ENCODE results near the gene CDK5RAP2.

Gene CDK5RAP2

DNA sequence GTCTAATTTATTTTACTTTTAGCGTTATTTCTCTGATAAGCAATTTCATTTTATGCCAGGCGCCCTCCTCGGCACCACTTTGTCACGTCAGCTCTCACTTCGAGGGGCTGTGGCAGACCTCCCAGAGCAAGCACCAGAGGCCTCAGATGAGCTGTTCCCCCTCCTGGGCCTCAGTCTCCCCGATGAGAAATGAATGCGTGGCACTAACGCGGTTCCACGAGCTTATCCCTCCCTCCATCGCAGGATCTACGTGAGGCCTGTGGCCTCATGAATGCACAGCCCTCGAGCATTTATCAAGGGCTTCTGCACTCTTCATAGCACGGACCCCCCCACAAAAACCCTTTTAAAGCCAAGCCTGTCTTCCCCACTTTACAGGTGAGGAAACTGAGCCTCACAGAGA, 205.2 kb downstream of the CDK5RAP2 start:
- H3K4me3 ChIP-seq (ENCODE audit: low read depth in 1 of 2, low read length in 2 of 2) = no peak overlapping the region
- DNase-seq (no peak), ATAC-seq (ENCODE audit: insufficient read depth, low read depth) (no peak)
- peaks cover 5% of the 10 kb centered on the region for H3K9me3 ChIP-seq (ENCODE audit: insufficient read depth, low read length, severe bottlenecking)
- no peak overlapping the region for H3K9ac ChIP-seq (ENCODE audit: low read depth, low read length)
- H3K4me2 ChIP-seq (ENCODE audit: insufficient read depth, low read length) = no peak overlapping the region
- H3K27ac ChIP-seq (ENCODE audit: low read length) = no peak overlapping the region
- TF ChIP-seq, protein P1, sequence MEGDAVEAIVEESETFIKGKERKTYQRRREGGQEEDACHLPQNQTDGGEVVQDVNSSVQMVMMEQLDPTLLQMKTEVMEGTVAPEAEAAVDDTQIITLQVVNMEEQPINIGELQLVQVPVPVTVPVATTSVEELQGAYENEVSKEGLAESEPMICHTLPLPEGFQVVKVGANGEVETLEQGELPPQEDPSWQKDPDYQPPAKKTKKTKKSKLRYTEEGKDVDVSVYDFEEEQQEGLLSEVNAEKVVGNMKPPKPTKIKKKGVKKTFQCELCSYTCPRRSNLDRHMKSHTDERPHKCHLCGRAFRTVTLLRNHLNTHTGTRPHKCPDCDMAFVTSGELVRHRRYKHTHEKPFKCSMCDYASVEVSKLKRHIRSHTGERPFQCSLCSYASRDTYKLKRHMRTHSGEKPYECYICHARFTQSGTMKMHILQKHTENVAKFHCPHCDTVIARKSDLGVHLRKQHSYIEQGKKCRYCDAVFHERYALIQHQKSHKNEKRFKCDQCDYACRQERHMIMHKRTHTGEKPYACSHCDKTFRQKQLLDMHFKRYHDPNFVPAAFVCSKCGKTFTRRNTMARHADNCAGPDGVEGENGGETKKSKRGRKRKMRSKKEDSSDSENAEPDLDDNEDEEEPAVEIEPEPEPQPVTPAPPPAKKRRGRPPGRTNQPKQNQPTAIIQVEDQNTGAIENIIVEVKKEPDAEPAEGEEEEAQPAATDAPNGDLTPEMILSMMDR (IDR thresholded peaks at IDR 0.05; ENCODE audit: borderline replicate concordance, extremely low read depth, low read length, poor library complexity, severe bottlenecking) = no peak
- no peak for TF ChIP-seq EZH2 (IDR thresholded peaks at IDR 0.05; ENCODE audit: borderline replicate concordance, low read depth, low read length, severe bottlenecking)
- H3K27me3 ChIP-seq (ENCODE audit: insufficient read depth, low read length, poor library complexity) = no peaks in the 10 kb centered on the region
- H3K4me1 ChIP-seq (ENCODE audit: insufficient read depth, low read length) = no peaks in the 10 kb centered on the region
- H4K20me1 ChIP-seq (ENCODE audit: insufficient read depth, low read length) = no peaks in the 10 kb centered on the region
- no peak overlapping the region for H2AFZ ChIP-seq (ENCODE audit: low read depth, low read length)
- H3K79me2 ChIP-seq (ENCODE audit: insufficient read depth, low read length) = no peaks in the 10 kb centered on the region
- H3K36me3 ChIP-seq (ENCODE audit: insufficient read depth, low read length) = no peaks in the 10 kb centered on the region

DNA sequence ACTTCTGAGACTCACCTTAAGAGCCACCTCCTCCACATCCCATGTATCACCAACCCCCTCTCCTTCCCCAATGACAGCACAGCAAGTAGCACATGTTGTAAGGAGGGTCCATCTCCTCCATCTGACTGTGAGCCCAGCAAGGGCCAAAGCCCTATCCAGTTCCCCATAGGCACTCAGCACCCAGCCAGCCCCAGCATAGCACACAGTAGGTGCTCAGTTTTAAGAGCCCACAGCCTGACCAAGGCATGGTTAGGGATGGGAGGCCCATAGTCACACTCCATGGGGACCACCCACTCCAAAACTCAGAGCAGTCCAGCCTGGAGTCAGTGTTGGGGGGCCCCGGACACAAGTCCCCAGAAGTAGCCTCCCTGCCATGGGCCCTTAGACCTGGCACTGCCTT, 205.7 kb downstream of the CDK5RAP2 start:
- ATAC-seq (ENCODE audit: insufficient read depth, low read depth) = no peak
- Histone ChIP-seq H3K4me2 (ENCODE audit: insufficient read depth, low read length) (no peak overlapping the region), H3K9ac (ENCODE audit: low read depth, low read length) (no peak overlapping the region), H3K79me2 (ENCODE audit: insufficient read depth, low read length) (no peaks in the 10 kb centered on the region), H2AFZ (ENCODE audit: low read depth, low read length) (no peak overlapping the region), H3K4me3 (ENCODE audit: low read depth in 1 of 2, low read length in 2 of 2) (no peak overlapping the region), H3K36me3 (ENCODE audit: insufficient read depth, low read length) (no peaks in the 10 kb centered on the region), H3K9me3 (ENCODE audit: insufficient read depth, low read length, severe bottlenecking) (no peaks in the 10 kb centered on the region), H3K27me3 (ENCODE audit: insufficient read depth, low read length, poor library complexity) (no peaks in the 10 kb centered on the region), H3K4me1 (ENCODE audit: insufficient read depth, low read length) (no peaks in the 10 kb centered on the region), H4K20me1 (ENCODE audit: insufficient read depth, low read length) (no peaks in the 10 kb centered on the region), H3K27ac (ENCODE audit: low read length) (no peak overlapping the region)
- DNase-seq = no peak
- TF ChIP-seq EZH2 (IDR thresholded peaks at IDR 0.05; ENCODE audit: borderline replicate concordance, low read depth, low read length, severe bottlenecking) = no peak
- TF ChIP-seq, protein P1 (IDR thresholded peaks at IDR 0.05; ENCODE audit: borderline replicate concordance, extremely low read depth, low read length, poor library complexity, severe bottlenecking) = no peak

GRCh38 chr9:120372040-120372439, 207.9 kb downstream of the CDK5RAP2 start:
- Histone ChIP-seq H3K79me2 (ENCODE audit: insufficient read depth, low read length) (no peaks in the 10 kb centered on the region), H3K36me3 (ENCODE audit: insufficient read depth, low read length) (no peaks in the 10 kb centered on the region), H3K27me3 (ENCODE audit: insufficient read depth, low read length, poor library complexity) (no peaks in the 10 kb centered on the region), H3K9ac (ENCODE audit: low read depth, low read length) (no peak overlapping the region), H3K4me2 (ENCODE audit: insufficient read depth, low read length) (no peak overlapping the region), H3K4me1 (ENCODE audit: insufficient read depth, low read length) (no peaks in the 10 kb centered on the region), H2AFZ (ENCODE audit: low read depth, low read length) (no peak overlapping the region), H3K4me3 (ENCODE audit: low read depth in 1 of 2, low read length in 2 of 2) (no peak overlapping the region), H3K27ac (ENCODE audit: low read length) (no peak overlapping the region), H4K20me1 (ENCODE audit: insufficient read depth, low read length) (no peaks in the 10 kb centered on the region), H3K9me3 (ENCODE audit: insufficient read depth, low read length, severe bottlenecking) (no peaks in the 10 kb centered on the region)
- ATAC-seq (ENCODE audit: insufficient read depth, low read depth) (no peak), DNase-seq (no peak)
- TF ChIP-seq, protein P1 (IDR thresholded peaks at IDR 0.05; ENCODE audit: borderline replicate concordance, extremely low read depth, low read length, poor library complexity, severe bottlenecking) = no peak
- TF ChIP-seq EZH2 (IDR thresholded peaks at IDR 0.05; ENCODE audit: borderline replicate concordance, low read depth, low read length, severe bottlenecking) = no peak
